Astrocyte of the spinal cord (primary cell): ENCODE data around the gene GSDME.

ENCODE experiments used
- DNase-seq: peaks from one replicate; pipeline ENCODE4 v3.0.0; 2011; ENCODE audit warnings: low read depth, low spot score
- H3K4me3 ChIP-seq: 2 replicates; pipeline ENCODE4 v1.5.1; 2011; ENCODE audit warnings: low read depth, mild to moderate bottlenecking, low read length, moderate library complexity
- CTCF ChIP-seq: IDR thresholded peaks from 2 replicates; pipeline ENCODE4 v1.5.1; 2012; ENCODE audit warnings: low read depth, mild to moderate bottlenecking, low read length, inconsistent platforms
- in situ Hi-C: cut with HindIII; loops from 2 replicates; pipeline ENCODE4 v1.10.0; 2017; ENCODE audit warnings: low sequenced_read_pairs

Gene GSDME

GRCh38 chr7:24764011-24764410, 6.7 kb upstream of the GSDME start:
- no peak overlapping the region for H3K4me3 ChIP-seq
- no peak for DNase-seq
- no peak for TF ChIP-seq CTCF
- in situ Hi-C loops: no loop called here

GRCh38 chr7:24763303-24763901, 6.1 kb upstream of the GSDME start:
- DNase-seq: no peak
- no peak for TF ChIP-seq CTCF
- no peak overlapping the region for H3K4me3 ChIP-seq
- in situ Hi-C loops: no loop called here

- no peak for DNase-seq
- no peak overlapping the region for H3K4me3 ChIP-seq
- no peak for TF ChIP-seq CTCF
- in situ Hi-C loops: no loop called here
Measured at GRCh38 chr7:24762771-24763170, 5.5 kb upstream of the GSDME start.

- H3K4me3 ChIP-seq: no peak overlapping the region
- no peak for DNase-seq
- TF ChIP-seq CTCF: no peak
- in situ Hi-C loops: no loop called here
Measured at GRCh38 chr7:24760968-24761367, 3.7 kb upstream of the GSDME start.

- peak; percentile 67 for DNase-seq
- in situ Hi-C loops: no loop called here
- TF ChIP-seq CTCF: no peak
- H3K4me3 ChIP-seq: peak overlapping the region; percentile 66
Measured at GRCh38 chr7:24756545-24757352, 515 bp downstream of the GSDME start.

GRCh38 chr7:24755541-24756407, 1.5 kb downstream of the GSDME start:
- in situ Hi-C loops: no loop called here
- no peak for TF ChIP-seq CTCF
- peak; percentile 76 for DNase-seq
- H3K4me3 ChIP-seq: no peak overlapping the region
